ENCODE measurements around the gene DUSP7. TPM values are rescaled to one million over a fixed set of nuclear protein-coding genes. Genes with fewer than 3 reads are reported as not detected.

DUSP7 gene
- total RNA-seq, 1 experiment from 2014 or later = 18.8 TPM

- CTCF ChIA-PET = interaction anchor here (1.4 to 3.2 kb wide), 3 partner anchors 31 to 88 kb away, joined by 8 to 18 read pairs (median 10); partner anchors contain the start of gene DUSP7
- DNase-seq (ENCODE audit: low spot score) (no peak), ATAC-seq (no peak)
- H3K36me3 Mint-ChIP-seq = peaks cover 14% of the 10 kb centered on the region; the same call in 1 of the 2 replicates
- H3K4me1 Mint-ChIP-seq = no peaks in the 10 kb centered on the region
- H3K9me3 Mint-ChIP-seq = no peaks in the 10 kb centered on the region
- H3K27ac Mint-ChIP-seq = no peak overlapping the region
- H3K4me3 Mint-ChIP-seq = no peak overlapping the region
- no peaks in the 10 kb centered on the region for H3K27me3 Mint-ChIP-seq (ENCODE audit: low read depth)
- no peak for TF ChIP-seq USF1 (CRISPR knock-in tag; IDR thresholded peaks at IDR 0.05)
- no peak for TF ChIP-seq ZBTB43 (CRISPR knock-in tag; IDR thresholded peaks at IDR 0.05)
- TF ChIP-seq ATF6 (CRISPR knock-in tag; IDR thresholded peaks at IDR 0.05) = no peak
- TF ChIP-seq SMAD3 (CRISPR knock-in tag; IDR thresholded peaks at IDR 0.05; ENCODE audit: borderline replicate concordance) = no peak
- TF ChIP-seq FOXP4 (CRISPR knock-in tag; IDR thresholded peaks at IDR 0.05) = no peak
- TF ChIP-seq GRHL2 (CRISPR knock-in tag; IDR thresholded peaks at IDR 0.05; ENCODE audit: insufficient replicate concordance, severe bottlenecking) = no peak
- no peak for TF ChIP-seq ERG (CRISPR knock-in tag; IDR thresholded peaks at IDR 0.05)
- TF ChIP-seq FOXP1 (CRISPR knock-in tag; IDR thresholded peaks at IDR 0.05; ENCODE audit: borderline replicate concordance) = no peak
- no peak for TF ChIP-seq NR1H2 (CRISPR knock-in tag; IDR thresholded peaks at IDR 0.05)
- no peak for TF ChIP-seq ZNF671 (CRISPR knock-in tag; IDR thresholded peaks at IDR 0.05)
- TF ChIP-seq E2F4 (CRISPR knock-in tag; IDR thresholded peaks at IDR 0.05; ENCODE audit: borderline replicate concordance, low read depth) = no peak
- no peak for TF ChIP-seq ZNF423 (CRISPR knock-in tag; IDR thresholded peaks at IDR 0.05)
- POLR2A ChIA-PET = no interaction called here
These were observed 35.9 kb upstream of the DUSP7 start for GRCh38 chr3:52092271-52092660.

- H3K27me3 Mint-ChIP-seq (ENCODE audit: low read depth) = no peaks in the 10 kb centered on the region
- TF ChIP-seq SOX15 (CRISPR knock-in tag; IDR thresholded peaks at IDR 0.05) = no peak
- TF ChIP-seq ZNF671 (CRISPR knock-in tag; IDR thresholded peaks at IDR 0.05) = no peak
- no peak for TF ChIP-seq NFATC4 (CRISPR knock-in tag; IDR thresholded peaks at IDR 0.05)
- no peak for TF ChIP-seq ZNF425 (CRISPR knock-in tag; conservative IDR thresholded peaks at IDR 0.05)
- no peak for TF ChIP-seq ESRRA (CRISPR knock-in tag; IDR thresholded peaks at IDR 0.05; ENCODE audit: borderline replicate concordance)
- no peak for TF ChIP-seq ZNF532 (CRISPR knock-in tag; IDR thresholded peaks at IDR 0.05; ENCODE audit: borderline replicate concordance)
- TF ChIP-seq NFYB (CRISPR knock-in tag; conservative IDR thresholded peaks at IDR 0.05; ENCODE audit: low read depth) = no peak
These were observed 35.4 kb upstream of the DUSP7 start for GRCh38 chr3:52091586-52092270.

More at GRCh38 chr3:52091586-52092270, 35.4 kb upstream of the DUSP7 start:
- DNase-seq (ENCODE audit: low spot score) (no peak), ATAC-seq (no peak)
- CTCF ChIA-PET = interaction anchor here (0.8 to 3.2 kb wide), 8 partner anchors 9 to 151 kb away, joined by 3 to 18 read pairs (median 6); partner anchors contain the start of genes DUSP7 and RRP9
- Mint-ChIP-seq H3K4me3 (no peak overlapping the region), H3K36me3 (peaks cover 14% of the 10 kb centered on the region; the same call in 1 of the 2 replicates), H3K4me1 (no peaks in the 10 kb centered on the region), H3K27ac (peak overlapping the region; percentile 91; the same call in 1 of the 2 replicates), H3K9me3 (no peaks in the 10 kb centered on the region)
- POLR2A ChIA-PET = no interaction called here

Data from WTC11 (cell line).